H9 (cell line): ENCODE measurements around the gene TMEM63A. TPM values are rescaled to one million over a fixed set of nuclear protein-coding genes. Genes with fewer than 3 reads are reported as not detected.

ENCODE experiments used
- DNase-seq: peaks from one replicate; pipeline ENCODE4 v3.0.0-alpha.2; 2017
- H2AFZ ChIP-seq: one replicate; pipeline ENCODE4 v1.6.1; 2013; ENCODE audit warnings: mild to moderate bottlenecking, low read length, control low read depth, moderate library complexity
- H2AK5ac ChIP-seq: 2 replicates; pipeline ENCODE4 v1.6.1; 2013; ENCODE audit warnings: low read length, control low read depth, mixed read lengths; ENCODE audit not compliant: insufficient read length
- H2BK120ac ChIP-seq: one replicate; pipeline ENCODE4 v1.6.1; 2013; ENCODE audit warnings: low read depth, mild to moderate bottlenecking, low read length, control low read depth, inconsistent platforms; ENCODE audit not compliant: poor library complexity, severe bottlenecking
- H2BK12ac ChIP-seq: 2 replicates; pipeline ENCODE4 v1.6.1; 2013; ENCODE audit warnings: low read length, control low read depth, mixed read lengths, low read depth; ENCODE audit not compliant: insufficient read length
- H2BK15ac ChIP-seq: 2 replicates; pipeline ENCODE4 v1.6.1; 2013; ENCODE audit warnings: low read depth, low read length, control low read depth
- H2BK20ac ChIP-seq: one replicate; pipeline ENCODE4 v1.6.1; 2013; ENCODE audit warnings: low read depth, mild to moderate bottlenecking, low read length, control low read depth, inconsistent platforms; ENCODE audit not compliant: poor library complexity, severe bottlenecking
- H2BK5ac ChIP-seq: 2 replicates; pipeline ENCODE4 v1.6.1; 2013; ENCODE audit warnings: low read length, control low read depth, mixed read lengths; ENCODE audit not compliant: insufficient read length
- H3K14ac ChIP-seq: 2 replicates; pipeline ENCODE4 v1.6.1; 2013; ENCODE audit warnings: low read length, control low read depth; ENCODE audit not compliant: insufficient read depth
- H3K18ac ChIP-seq: 2 replicates; pipeline ENCODE4 v1.6.1; 2013; ENCODE audit warnings: low read depth, mild to moderate bottlenecking, mixed read lengths, low read length, control low read depth; ENCODE audit not compliant: insufficient read length
- H3K23ac ChIP-seq: 2 replicates; pipeline ENCODE4 v1.6.1; 2013; ENCODE audit warnings: low read length, control low read depth, mixed read lengths, low read depth; ENCODE audit not compliant: insufficient read length
- H3K23me2 ChIP-seq: 2 replicates; pipeline ENCODE4 v1.6.1; 2013; ENCODE audit warnings: low read depth, mild to moderate bottlenecking, mixed read lengths, low read length, control low read depth; ENCODE audit not compliant: insufficient read length, poor library complexity, severe bottlenecking
- H3K27ac ChIP-seq: 2 replicates; pipeline ENCODE4 v1.5.1; 2013; ENCODE audit warnings: low read length, control low read depth, mixed read lengths, low read depth; ENCODE audit not compliant: insufficient read length
- H3K27me3 ChIP-seq: 2 replicates; pipeline ENCODE4 v1.6.1; 2013; ENCODE audit warnings: low read length, control low read depth, inconsistent platforms; ENCODE audit not compliant: insufficient read depth
- H3K4ac ChIP-seq: 2 replicates; pipeline ENCODE4 v1.6.1; 2013; ENCODE audit warnings: low read depth, mild to moderate bottlenecking, control low read depth, inconsistent platforms, low read length, moderate library complexity
- H3K4me1 ChIP-seq: 2 replicates; pipeline ENCODE4 v1.6.1; 2013; ENCODE audit warnings: low read length, control low read depth, inconsistent platforms; ENCODE audit not compliant: insufficient read depth
- H3K4me2 ChIP-seq: 2 replicates; pipeline ENCODE4 v1.6.1; 2013; ENCODE audit warnings: low read length, control low read depth, mixed read lengths; ENCODE audit not compliant: insufficient read length, insufficient read depth
- H3K56ac ChIP-seq: 2 replicates; pipeline ENCODE4 v1.6.1; 2013; ENCODE audit warnings: low read depth, mild to moderate bottlenecking, mixed read lengths, low read length, control low read depth; ENCODE audit not compliant: insufficient read length
- H3K79me1 ChIP-seq: 2 replicates; pipeline ENCODE4 v1.6.1; 2013; ENCODE audit warnings: low read depth, mild to moderate bottlenecking, moderate library complexity, low read length, control low read depth, inconsistent platforms; ENCODE audit not compliant: insufficient read depth, poor library complexity, severe bottlenecking
- H3K79me2 ChIP-seq: 2 replicates; pipeline ENCODE4 v1.6.1; 2013; ENCODE audit warnings: low read length, control low read depth, inconsistent platforms; ENCODE audit not compliant: insufficient read depth
- H3K9ac ChIP-seq: 2 replicates; pipeline ENCODE4 v1.6.1; 2013; ENCODE audit warnings: low read length, control low read depth, mixed read lengths; ENCODE audit not compliant: insufficient read length; ENCODE audit errors: extremely low read depth
- H3K9me3 ChIP-seq: one replicate; pipeline ENCODE4 v1.6.1; 2013; ENCODE audit warnings: low read depth, low read length, inconsistent platforms; ENCODE audit not compliant: control insufficient read depth
- H3T11ph ChIP-seq: one replicate; pipeline ENCODE4 v1.6.1; 2013; ENCODE audit warnings: mild to moderate bottlenecking, low read length, control low read depth, inconsistent platforms
- H4K20me1 ChIP-seq: one replicate; pipeline ENCODE4 v1.6.1; 2013; ENCODE audit not compliant: control insufficient read depth, insufficient read length, insufficient read depth
- H4K5ac ChIP-seq: 2 replicates; pipeline ENCODE4 v1.6.1; 2013; ENCODE audit warnings: low read depth, mild to moderate bottlenecking, mixed read lengths, low read length, control low read depth; ENCODE audit not compliant: insufficient read length
- H4K8ac ChIP-seq: replicated peaks from 2 replicates; pipeline ENCODE4 v1.6.1; 2013; ENCODE audit warnings: low read length, control low read depth, mixed read lengths, low read depth; ENCODE audit not compliant: insufficient read length
- H4K91ac ChIP-seq: 2 replicates; pipeline ENCODE4 v1.6.1; 2013; ENCODE audit warnings: low read depth, mild to moderate bottlenecking, moderate library complexity, mixed read lengths, low read length, control low read depth; ENCODE audit not compliant: insufficient read length
- H3K27ac Mint-ChIP-seq, 3 experiments: 2 replicates in 2 of 3; 3 replicates in 1 of 3; pipeline ENCODE4 v1.8.0; 2020 to 2021; ENCODE audit warnings: mixed read lengths in 3 of 3, mild to moderate bottlenecking in 1 of 3, moderate library complexity in 1 of 3
- H3K27me3 Mint-ChIP-seq: 2 replicates; pipeline ENCODE4 v1.8.0; 2021; ENCODE audit warnings: low read depth, mild to moderate bottlenecking, moderate library complexity, mixed read lengths
- H3K36me3 Mint-ChIP-seq, 3 experiments: 2 replicates in 2 of 3; 3 replicates in 1 of 3; pipeline ENCODE4 v1.8.0; 2020 to 2021; ENCODE audit warnings: low read depth in 3 of 3, mixed read lengths in 3 of 3; ENCODE audit not compliant: insufficient read depth in 1 of 3
- H3K4me1 Mint-ChIP-seq, 2 experiments: 2 replicates each; pipeline ENCODE4 v1.8.0; 2020; ENCODE audit warnings: mixed read lengths in 2 of 2
- H3K4me3 Mint-ChIP-seq, 2 experiments: 2 replicates in 1 of 2; 3 replicates in 1 of 2; pipeline ENCODE4 v1.8.0; 2020 to 2021; ENCODE audit warnings: mild to moderate bottlenecking in 2 of 2, mixed read lengths in 2 of 2, moderate library complexity in 1 of 2
- H3K9me3 Mint-ChIP-seq, 2 experiments: 2 replicates in 1 of 2; 3 replicates in 1 of 2; pipeline ENCODE4 v1.8.0; 2020; ENCODE audit warnings: mild to moderate bottlenecking in 2 of 2, mixed read lengths in 2 of 2, moderate library complexity in 1 of 2
- CTCF ChIP-seq: fragments of 200-600 bp; sonication (generic); conservative IDR thresholded peaks from 3 replicates; pipeline ENCODE4 v1.8.0; 2021; ENCODE audit warnings: antibody characterized with exemption, mild to moderate bottlenecking
- WGBS: extraction: QIAGEN DNeasy Blood & Tissue Kit; methylation state at CpG from one replicate; pipeline ENCODE4 v1.1.7; 2013; ENCODE audit warnings: missing lambda C conversion rate, low lambda C conversion rate, mixed read lengths; ENCODE audit not compliant: insufficient read length; ENCODE audit errors: extremely low coverage; 5-methylcytosine and 5-hydroxymethylcytosine counted together
- total RNA-seq: library from RNA; stranded (reverse); gene quantifications from 2 replicates; pipeline ENCODE4 v1.2.1, GENCODE V29; 2021

TMEM63A gene
- total RNA-seq, 1 experiment from 2014 or later = 75.7 TPM

- Histone ChIP-seq H3K4me1 (no peaks in the 10 kb centered on the region), H4K91ac (no peak overlapping the region), H3K18ac (no peak overlapping the region), H3K23me2 (no peaks in the 10 kb centered on the region), H2AK5ac (no peak overlapping the region), H3K27me3 (no peaks in the 10 kb centered on the region), H3K27ac (no peak overlapping the region), H3K79me2 (no peaks in the 10 kb centered on the region), H3K4ac (no peak overlapping the region), H3K79me1 (no peaks in the 10 kb centered on the region), H2BK120ac (no peak overlapping the region), H3K14ac (no peak overlapping the region), H3K56ac (no peak overlapping the region), H4K5ac (no peak overlapping the region), H2AFZ (no peak overlapping the region), H3K9ac (no peak overlapping the region), H3T11ph (no peak overlapping the region), H4K20me1 (no peaks in the 10 kb centered on the region), H4K8ac (no peak overlapping the region), H2BK5ac (no peak overlapping the region), H3K9me3 (no peaks in the 10 kb centered on the region), H2BK12ac (no peak overlapping the region), H3K23ac (no peak overlapping the region), H3K4me2 (no peak overlapping the region), H2BK20ac (no peak overlapping the region), H2BK15ac (no peak overlapping the region)
- no peaks in the 10 kb centered on the region for H3K9me3 Mint-ChIP-seq
- H3K27me3 Mint-ChIP-seq = no peaks in the 10 kb centered on the region; the same call in 1 of the 2 replicates
- H3K4me3 Mint-ChIP-seq = no peak overlapping the region
- peaks cover 25 to 59% (median 34%) of the 10 kb centered on the region in 3 experiments for H3K36me3 Mint-ChIP-seq
- TF ChIP-seq CTCF = no peak
- DNase-seq = peak; percentile 24
- H3K27ac Mint-ChIP-seq = no peak overlapping the region; a peak in 1 of 7 replicates
- WGBS = no CpG with 5 or more reads among the region's 6 CpGs
- H3K4me1 Mint-ChIP-seq = peaks cover 14 to 15% of the 10 kb centered on the region in 2 experiments
Measured at GRCh38 chr1:225843426-225843795, 38.8 kb downstream of the TMEM63A start.
